ENCODE results near the gene ZNF470. TPM values are rescaled to one million over a fixed set of nuclear protein-coding genes. Genes with fewer than 3 reads are reported as not detected.

ZNF470 gene
- total and polyA plus RNA-seq, 2 experiments from 2014 or later, result 5.7 to 10.0 TPM

- Histone ChIP-seq H3K9me3 (ENCODE audit: low read depth) (no peaks in the 10 kb centered on the region), H3K36me3 (peaks cover 16% of the 10 kb centered on the region), H3K4me3 (no peak overlapping the region), H3K4me1 (ENCODE audit: low read depth) (no peaks in the 10 kb centered on the region), H3K27me3 (no peaks in the 10 kb centered on the region), H3K27ac (no peak overlapping the region)
- DNase-seq (ENCODE audit: low read depth in 1 of 2, low spot score in 1 of 2), result no peak
- no peak for TF ChIP-seq CTCF (IDR thresholded peaks at IDR 0.05; ENCODE audit: low read depth, low read length)
Measured at GRCh38 chr19:56619121-56619520, 51.9 kb downstream of the ZNF470 start.

- TF ChIP-seq CTCF (IDR thresholded peaks at IDR 0.05; ENCODE audit: low read depth, low read length), result no peak
- H3K27me3 ChIP-seq, result no peaks in the 10 kb centered on the region
- H3K4me1 ChIP-seq (ENCODE audit: low read depth), result no peaks in the 10 kb centered on the region
- DNase-seq (ENCODE audit: low read depth in 1 of 2, low spot score in 1 of 2), result no peak
- no peaks in the 10 kb centered on the region for H3K9me3 ChIP-seq (ENCODE audit: low read depth)
- no peak overlapping the region for H3K27ac ChIP-seq
- no peak overlapping the region for H3K4me3 ChIP-seq
- peaks cover 16% of the 10 kb centered on the region for H3K36me3 ChIP-seq
Measured at GRCh38 chr19:56622374-56622773, 55.1 kb downstream of the ZNF470 start.

- H3K4me3 ChIP-seq, result no peak overlapping the region
- no peak for DNase-seq (ENCODE audit: low read depth in 1 of 2, low spot score in 1 of 2)
- H3K9me3 ChIP-seq (ENCODE audit: low read depth), result no peaks in the 10 kb centered on the region
- no peaks in the 10 kb centered on the region for H3K27me3 ChIP-seq
- no peak for TF ChIP-seq CTCF (IDR thresholded peaks at IDR 0.05; ENCODE audit: low read depth, low read length)
- H3K27ac ChIP-seq, result no peak overlapping the region
- no peaks in the 10 kb centered on the region for H3K4me1 ChIP-seq (ENCODE audit: low read depth)
- peaks cover 16% of the 10 kb centered on the region for H3K36me3 ChIP-seq
Measured at GRCh38 chr19:56623006-56623405, 55.7 kb downstream of the ZNF470 start.

GRCh38 chr19:56625708-56626107 is 58.4 kb downstream of the ZNF470 start:
- H3K27ac ChIP-seq, result no peak overlapping the region
- no peak for DNase-seq (ENCODE audit: low read depth in 1 of 2, low spot score in 1 of 2)
- no peak for TF ChIP-seq CTCF (IDR thresholded peaks at IDR 0.05; ENCODE audit: low read depth, low read length)
- H3K9me3 ChIP-seq (ENCODE audit: low read depth), result no peaks in the 10 kb centered on the region
- peaks cover 16% of the 10 kb centered on the region for H3K36me3 ChIP-seq
- no peak overlapping the region for H3K4me3 ChIP-seq
- H3K4me1 ChIP-seq (ENCODE audit: low read depth), result no peaks in the 10 kb centered on the region
- H3K27me3 ChIP-seq, result no peaks in the 10 kb centered on the region

- no peaks in the 10 kb centered on the region for H3K36me3 ChIP-seq
- no peaks in the 10 kb centered on the region for H3K9me3 ChIP-seq (ENCODE audit: low read depth)
Measured at GRCh38 chr19:56633021-56633420, 65.8 kb downstream of the ZNF470 start.

More at GRCh38 chr19:56633021-56633420, 65.8 kb downstream of the ZNF470 start:
- H3K4me3 ChIP-seq, result no peak overlapping the region
- H3K4me1 ChIP-seq (ENCODE audit: low read depth), result no peaks in the 10 kb centered on the region
- H3K27me3 ChIP-seq, result no peaks in the 10 kb centered on the region
- TF ChIP-seq CTCF (IDR thresholded peaks at IDR 0.05; ENCODE audit: low read depth, low read length), result no peak
- H3K27ac ChIP-seq, result no peak overlapping the region
- DNase-seq (ENCODE audit: low read depth in 1 of 2, low spot score in 1 of 2), result no peak
